Measurements from ENCODE around the gene ADAM17.

DNA sequence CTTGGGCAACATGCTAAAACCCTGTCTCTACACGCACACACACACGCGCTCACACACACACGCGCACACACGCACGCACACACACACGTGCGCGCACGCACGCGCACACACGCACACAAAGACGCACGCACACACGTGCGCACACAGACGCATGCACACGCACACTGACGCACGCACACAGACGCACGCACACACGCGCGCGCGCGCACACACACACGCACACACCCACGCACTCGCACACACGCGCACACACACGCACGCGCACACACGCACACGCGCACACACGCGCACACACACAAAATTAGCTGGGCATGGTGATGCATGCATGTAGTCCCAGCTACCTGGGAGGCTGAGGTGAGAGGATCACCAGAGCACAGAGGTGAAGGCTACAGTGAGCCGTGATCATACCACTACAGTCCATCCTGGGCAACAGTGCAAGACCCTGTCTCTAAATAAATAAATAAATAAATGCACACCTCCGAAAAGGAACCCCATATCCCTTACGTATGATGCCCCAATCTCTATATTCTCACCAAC is 89.4 kb downstream of the ADAM17 start:
- TF ChIP-seq FOXK2 (IDR thresholded peaks at IDR 0.05), result no peak
- TF ChIP-seq LEF1 (IDR thresholded peaks at IDR 0.05; ENCODE audit: borderline replicate concordance), result no peak
- no peak for TF ChIP-seq FOXM1 (IDR thresholded peaks at IDR 0.05; ENCODE audit: borderline replicate concordance)
- no peak for TF ChIP-seq SP1 (IDR thresholded peaks at IDR 0.05)
- TF ChIP-seq ELF4 (IDR thresholded peaks at IDR 0.05), result no peak
- no peak for TF ChIP-seq BHLHE40 (IDR thresholded peaks at IDR 0.05; ENCODE audit: borderline replicate concordance)
- TF ChIP-seq, protein P1, sequence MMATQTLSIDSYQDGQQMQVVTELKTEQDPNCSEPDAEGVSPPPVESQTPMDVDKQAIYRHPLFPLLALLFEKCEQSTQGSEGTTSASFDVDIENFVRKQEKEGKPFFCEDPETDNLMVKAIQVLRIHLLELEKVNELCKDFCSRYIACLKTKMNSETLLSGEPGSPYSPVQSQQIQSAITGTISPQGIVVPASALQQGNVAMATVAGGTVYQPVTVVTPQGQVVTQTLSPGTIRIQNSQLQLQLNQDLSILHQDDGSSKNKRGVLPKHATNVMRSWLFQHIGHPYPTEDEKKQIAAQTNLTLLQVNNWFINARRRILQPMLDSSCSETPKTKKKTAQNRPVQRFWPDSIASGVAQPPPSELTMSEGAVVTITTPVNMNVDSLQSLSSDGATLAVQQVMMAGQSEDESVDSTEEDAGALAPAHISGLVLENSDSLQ (IDR thresholded peaks at IDR 0.05), result no peak

Measured in HEK293T (cell line).